ENCODE data around the gene AK1.
"Not testable (repeated sequence)": the region's sequence is repeated elsewhere in the genome, so short reads cannot be mapped to it uniquely, and the experiment has no call there.

AK1 gene

DNA sequence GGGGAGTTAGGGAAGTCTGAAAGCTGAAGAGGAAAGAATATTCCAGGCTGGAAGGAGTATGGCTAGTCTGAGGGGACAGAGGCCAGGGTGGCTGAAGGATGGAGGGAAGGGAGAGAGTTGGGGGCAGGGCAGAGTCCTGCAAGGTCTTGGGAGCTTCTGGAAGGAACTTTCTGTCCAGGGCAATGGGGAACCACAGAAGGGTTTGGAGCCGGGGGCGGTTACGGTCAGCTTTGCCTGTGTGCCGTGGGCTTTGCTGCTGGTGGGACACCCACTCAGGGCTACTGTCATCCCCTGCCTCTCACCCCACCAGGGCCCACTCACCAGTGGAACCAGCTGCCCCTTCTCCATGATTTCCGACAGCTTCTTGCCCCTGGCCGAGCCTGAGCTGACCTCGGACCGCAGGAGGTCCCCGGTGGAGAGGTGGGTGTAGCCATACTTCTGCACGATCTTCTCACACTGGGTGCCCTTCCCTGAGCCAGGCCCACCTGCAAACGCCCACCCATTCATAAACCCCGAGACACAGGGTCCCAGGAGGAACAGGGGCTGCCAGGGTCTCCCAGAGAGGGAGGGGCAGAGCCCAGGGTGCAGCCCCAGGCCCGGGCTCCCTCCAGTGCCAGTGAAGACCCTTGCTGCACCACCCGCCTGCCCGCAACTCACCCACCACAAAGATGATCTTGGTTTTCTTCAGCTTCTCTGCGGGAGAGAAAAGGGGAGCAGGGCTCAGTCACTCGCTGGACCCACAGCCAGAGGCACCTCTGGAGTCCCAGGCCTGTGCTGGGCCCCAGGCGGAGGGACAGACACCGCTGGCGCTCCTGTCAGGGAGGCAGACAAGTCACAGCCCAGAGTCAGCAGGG, 4.9 kb downstream of the AK1 start:
- no peak overlapping the region for H3K14ac ChIP-seq (ENCODE audit: low read length in 2 of 2)
- H2BK15ac ChIP-seq (ENCODE audit: low read depth, poor library complexity, severe bottlenecking) = no peak overlapping the region
- no peak overlapping the region for H3K4me3 ChIP-seq (ENCODE audit: insufficient read depth in 1 of 2, low read depth in 1 of 2, low read length in 2 of 2)
- H3K36me3 ChIP-seq (ENCODE audit: control insufficient read depth in 1 of 2, insufficient read depth in 2 of 2, low read depth in 1 of 2, low read length in 2 of 2) = peaks cover 60 to 62% of the 10 kb centered on the region in 2 experiments
- H2BK120ac ChIP-seq (ENCODE audit: low read depth, low read length) = no peak overlapping the region
- H4K8ac ChIP-seq (ENCODE audit: low read length) = no peak overlapping the region
- DNase-seq = no peak
- peak overlapping the region in 1 of 2 experiments; percentile 48 for H2BK12ac ChIP-seq (ENCODE audit: low read length in 2 of 2)
- H3K4me2 ChIP-seq (ENCODE audit: low read length, poor library complexity, severe bottlenecking) = no peak overlapping the region
- H3K27me3 ChIP-seq (ENCODE audit: control insufficient read depth in 1 of 2, insufficient read depth in 1 of 2, low read length in 2 of 2) = no peaks in the 10 kb centered on the region
- no peak overlapping the region for H3K4ac ChIP-seq (ENCODE audit: low read depth in 1 of 2, low read length in 2 of 2)
- peaks cover 19% of the 10 kb centered on the region for H3K79me1 ChIP-seq (replicated peaks; ENCODE audit: low read length, poor library complexity, severe bottlenecking)
- no peak overlapping the region for H3K18ac ChIP-seq (ENCODE audit: low read depth in 1 of 2, low read length in 2 of 2)
- no peak overlapping the region for H3K27ac ChIP-seq (ENCODE audit: low read length, poor library complexity, severe bottlenecking)
- no peak overlapping the region for H2BK5ac ChIP-seq (ENCODE audit: low read depth, low read length, poor library complexity, severe bottlenecking)
- no peak overlapping the region for H2AFZ ChIP-seq (ENCODE audit: low read depth, low read length)
- H3K23ac ChIP-seq (ENCODE audit: low read length in 2 of 2) = no peak overlapping the region
- no peak overlapping the region for H2AK5ac ChIP-seq (ENCODE audit: low read length, severe bottlenecking)
- no peaks in the 10 kb centered on the region for H3K9me3 ChIP-seq (ENCODE audit: control insufficient read depth, low read length)
- peaks cover 40% of the 10 kb centered on the region for H3K4me1 ChIP-seq (ENCODE audit: control insufficient read depth, insufficient read depth, low read depth, low read length)
- no peak overlapping the region for H3K9ac ChIP-seq (ENCODE audit: low read length)
- 93% methylated on average over 20 of the region's 20 CpGs for WGBS
- H4K91ac ChIP-seq (ENCODE audit: low read length) = no peak overlapping the region

DNA sequence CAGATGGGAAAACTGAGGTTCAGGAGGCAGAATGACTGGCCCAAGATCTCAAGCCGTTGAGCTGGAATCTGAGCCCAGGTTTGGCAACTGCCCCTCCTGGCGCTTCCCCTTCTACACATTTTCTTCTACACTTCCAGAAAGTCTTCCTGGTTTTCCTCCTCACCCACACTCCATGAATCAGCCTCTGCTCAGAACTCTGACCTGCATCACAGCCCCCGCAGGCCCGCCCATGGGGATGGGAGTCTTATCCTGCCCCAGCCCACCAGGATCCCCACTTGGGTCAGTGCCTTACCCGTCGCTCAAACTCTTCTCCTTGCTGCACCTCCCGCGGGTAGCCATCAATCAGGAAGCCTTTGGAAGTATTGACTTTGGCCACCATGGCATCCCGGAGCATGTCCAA, 5.9 kb downstream of the AK1 start:
- no peak overlapping the region for H4K91ac ChIP-seq (ENCODE audit: low read length)

DNA sequence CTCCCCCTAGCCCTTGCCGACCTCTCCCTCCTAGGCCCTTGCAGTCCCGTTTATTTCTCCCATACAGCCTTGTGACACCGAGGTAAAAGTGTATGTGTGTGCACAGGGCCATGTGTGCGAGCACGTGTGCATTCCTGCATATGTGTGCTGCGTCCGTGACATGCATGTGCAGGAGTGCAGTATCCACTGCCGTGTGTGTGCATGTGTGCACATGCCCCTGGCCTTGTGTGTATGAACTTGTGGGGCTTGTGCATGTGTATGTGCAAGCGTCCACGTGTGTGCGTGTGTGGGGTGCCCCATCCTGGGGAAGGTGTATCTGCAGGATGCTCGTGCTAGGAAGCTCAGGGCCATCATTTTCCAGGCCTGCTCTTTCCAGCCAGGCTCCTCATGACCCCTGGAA, 6.6 kb downstream of the AK1 start:
- H3K9me3 ChIP-seq (ENCODE audit: control insufficient read depth, low read length) = no peaks in the 10 kb centered on the region
- DNase-seq = no peak
- H3K79me1 ChIP-seq (replicated peaks; ENCODE audit: low read length, poor library complexity, severe bottlenecking) = peaks cover 11% of the 10 kb centered on the region
- no peak overlapping the region for H3K9ac ChIP-seq (ENCODE audit: low read length)
- H3K36me3 ChIP-seq (ENCODE audit: control insufficient read depth in 1 of 2, insufficient read depth in 2 of 2, low read depth in 1 of 2, low read length in 2 of 2) = peaks cover 74% of the 10 kb centered on the region in 2 experiments
- H3K27me3 ChIP-seq (ENCODE audit: control insufficient read depth in 1 of 2, insufficient read depth in 1 of 2, low read length in 2 of 2) = no peaks in the 10 kb centered on the region
- no peak overlapping the region for H3K4ac ChIP-seq (ENCODE audit: low read depth in 1 of 2, low read length in 2 of 2)
- no peak overlapping the region for H3K27ac ChIP-seq (ENCODE audit: low read length, poor library complexity, severe bottlenecking)
- H2AK5ac ChIP-seq (ENCODE audit: low read length, severe bottlenecking) = no peak overlapping the region
- H3K23ac ChIP-seq (ENCODE audit: low read length in 2 of 2) = no peak overlapping the region
- no peak overlapping the region for H3K18ac ChIP-seq (ENCODE audit: low read depth in 1 of 2, low read length in 2 of 2)
- no peak overlapping the region for H4K8ac ChIP-seq (ENCODE audit: low read length)
- no peak overlapping the region for H3K4me2 ChIP-seq (ENCODE audit: low read length, poor library complexity, severe bottlenecking)
- H3K4me1 ChIP-seq (ENCODE audit: control insufficient read depth, insufficient read depth, low read depth, low read length) = peaks cover 31% of the 10 kb centered on the region
- H2BK120ac ChIP-seq (ENCODE audit: low read depth, low read length) = no peak overlapping the region
- peak overlapping the region; percentile 63 for H4K91ac ChIP-seq (ENCODE audit: low read length)
- H2BK15ac ChIP-seq (ENCODE audit: low read depth, poor library complexity, severe bottlenecking) = no peak overlapping the region
- no peak overlapping the region for H2BK12ac ChIP-seq (ENCODE audit: low read length in 2 of 2)
- no peak overlapping the region for H2AFZ ChIP-seq (ENCODE audit: low read depth, low read length)
- no peak overlapping the region for H2BK5ac ChIP-seq (ENCODE audit: low read depth, low read length, poor library complexity, severe bottlenecking)
- WGBS = 94% methylated on average over 12 of the region's 12 CpGs
- no peak overlapping the region for H3K4me3 ChIP-seq (ENCODE audit: insufficient read depth in 1 of 2, low read depth in 1 of 2, low read length in 2 of 2)
- H3K14ac ChIP-seq (ENCODE audit: low read length in 2 of 2) = no peak overlapping the region

More for the DNA sequence above, 5.9 kb downstream of the AK1 start:
- Histone ChIP-seq H3K18ac (ENCODE audit: low read depth in 1 of 2, low read length in 2 of 2) (no peak overlapping the region), H3K36me3 (ENCODE audit: control insufficient read depth in 1 of 2, insufficient read depth in 2 of 2, low read depth in 1 of 2, low read length in 2 of 2) (peaks cover 68 to 70% of the 10 kb centered on the region in 2 experiments), H3K4me1 (ENCODE audit: control insufficient read depth, insufficient read depth, low read depth, low read length) (peaks cover 34% of the 10 kb centered on the region), H3K27ac (ENCODE audit: low read length, poor library complexity, severe bottlenecking) (no peak overlapping the region), H3K27me3 (ENCODE audit: control insufficient read depth in 1 of 2, insufficient read depth in 1 of 2, low read length in 2 of 2) (no peaks in the 10 kb centered on the region), H2BK12ac (ENCODE audit: low read length in 2 of 2) (no peak overlapping the region), H3K9me3 (ENCODE audit: control insufficient read depth, low read length) (no peaks in the 10 kb centered on the region), H3K4me2 (ENCODE audit: low read length, poor library complexity, severe bottlenecking) (no peak overlapping the region), H3K4me3 (ENCODE audit: insufficient read depth in 1 of 2, low read depth in 1 of 2, low read length in 2 of 2) (no peak overlapping the region), H2AK5ac (ENCODE audit: low read length, severe bottlenecking) (no peak overlapping the region), H2BK5ac (ENCODE audit: low read depth, low read length, poor library complexity, severe bottlenecking) (no peak overlapping the region), H3K14ac (ENCODE audit: low read length in 2 of 2) (no peak overlapping the region), H3K9ac (ENCODE audit: low read length) (no peak overlapping the region), H3K4ac (ENCODE audit: low read depth in 1 of 2, low read length in 2 of 2) (no peak overlapping the region), H3K23ac (ENCODE audit: low read length in 2 of 2) (no peak overlapping the region), H2AFZ (ENCODE audit: low read depth, low read length) (no peak overlapping the region), H4K8ac (ENCODE audit: low read length) (no peak overlapping the region), H2BK15ac (ENCODE audit: low read depth, poor library complexity, severe bottlenecking) (no peak overlapping the region), H2BK120ac (ENCODE audit: low read depth, low read length) (no peak overlapping the region), H3K79me1 (replicated peaks; ENCODE audit: low read length, poor library complexity, severe bottlenecking) (peaks cover 13% of the 10 kb centered on the region)
- WGBS = 94% methylated on average over 9 of the region's 9 CpGs
- DNase-seq = no peak

DNA sequence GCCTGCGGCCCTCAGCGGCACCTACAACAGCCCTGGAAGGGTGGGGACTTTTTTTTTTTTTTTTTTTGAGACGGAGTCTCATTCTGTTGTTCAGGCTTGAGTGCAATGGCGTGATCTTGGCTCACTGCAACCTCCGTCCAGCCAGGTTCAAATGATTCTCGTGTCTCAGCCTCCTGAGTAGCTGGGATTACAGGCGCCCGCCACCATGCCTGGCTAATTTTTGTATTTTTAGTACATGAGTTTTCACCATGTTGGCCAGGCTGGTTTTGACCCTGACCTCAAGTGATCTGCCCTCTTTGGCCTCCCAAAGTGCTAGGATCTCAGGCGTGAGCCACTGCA, 7.4 kb downstream of the AK1 start:
- not testable (repeated sequence) for H2AK5ac ChIP-seq (ENCODE audit: low read length, severe bottlenecking)
- WGBS = 61% methylated on average over 8 of the region's 9 CpGs

More for the DNA sequence above, 7.4 kb downstream of the AK1 start:
- H3K4me2 ChIP-seq (ENCODE audit: low read length, poor library complexity, severe bottlenecking); H2AFZ ChIP-seq (ENCODE audit: low read depth, low read length); H3K14ac ChIP-seq (ENCODE audit: low read length in 2 of 2); H3K79me1 ChIP-seq (replicated peaks; ENCODE audit: low read length, poor library complexity, severe bottlenecking); H3K18ac ChIP-seq (ENCODE audit: low read depth in 1 of 2, low read length in 2 of 2); H3K9me3 ChIP-seq (ENCODE audit: control insufficient read depth, low read length); H3K27me3 ChIP-seq (ENCODE audit: control insufficient read depth in 1 of 2, insufficient read depth in 1 of 2, low read length in 2 of 2); H4K91ac ChIP-seq (ENCODE audit: low read length); H4K8ac ChIP-seq (ENCODE audit: low read length); H3K4ac ChIP-seq (ENCODE audit: low read depth in 1 of 2, low read length in 2 of 2); H3K27ac ChIP-seq (ENCODE audit: low read length, poor library complexity, severe bottlenecking); H3K23ac ChIP-seq (ENCODE audit: low read length in 2 of 2); H2BK12ac ChIP-seq (ENCODE audit: low read length in 2 of 2); H2BK5ac ChIP-seq (ENCODE audit: low read depth, low read length, poor library complexity, severe bottlenecking); H2BK15ac ChIP-seq (ENCODE audit: low read depth, poor library complexity, severe bottlenecking); DNase-seq; H3K4me3 ChIP-seq (ENCODE audit: insufficient read depth in 1 of 2, low read depth in 1 of 2, low read length in 2 of 2); H3K9ac ChIP-seq (ENCODE audit: low read length); H2BK120ac ChIP-seq (ENCODE audit: low read depth, low read length): not testable (repeated sequence)
- Histone ChIP-seq H3K4me1 (ENCODE audit: control insufficient read depth, insufficient read depth, low read depth, low read length) (peaks cover 26% of the 10 kb centered on the region), H3K36me3 (ENCODE audit: control insufficient read depth in 1 of 2, insufficient read depth in 2 of 2, low read depth in 1 of 2, low read length in 2 of 2) (peaks cover 76 to 82% of the 10 kb centered on the region in 2 experiments)

All from mesenchymal stem cell (in vitro differentiated cells and primary cell).